GM20000 (cell line): ENCODE results near the gene C1orf141.

ENCODE experiments used
- DNase-seq: peaks from one replicate; pipeline ENCODE4 v3.0.0; 2012; ENCODE audit warnings: low spot score
- CTCF ChIP-seq: IDR thresholded peaks from 2 replicates; pipeline ENCODE4 v1.5.1; 2012; ENCODE audit warnings: mild to moderate bottlenecking, control low read depth; ENCODE audit errors: extremely low read depth, missing control alignments

The C1orf141 gene

DNA sequence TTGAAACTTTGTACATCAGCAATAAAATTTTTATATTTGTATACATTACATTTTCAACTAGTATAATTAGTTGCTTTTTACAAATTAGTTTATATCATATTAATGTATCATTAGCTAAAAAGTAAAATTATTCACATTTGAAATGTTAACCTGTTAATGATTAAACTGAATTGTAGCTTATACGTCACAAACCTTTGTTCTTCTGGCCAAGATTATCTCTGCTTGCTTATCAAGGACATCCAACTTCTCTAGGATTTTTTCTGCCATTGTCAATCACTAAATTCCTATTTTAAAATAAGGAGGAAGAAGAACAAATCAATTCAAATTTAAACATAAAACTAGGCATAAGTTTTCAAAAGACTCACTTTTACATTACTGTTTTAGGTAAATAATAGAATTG, 7.8 kb downstream of the C1orf141 start:
- DNase-seq = no peak
- TF ChIP-seq CTCF = no peak

GRCh38 chr1:67126111-67126746, 8.5 kb downstream of the C1orf141 start:
- DNase-seq = no peak

DNA sequence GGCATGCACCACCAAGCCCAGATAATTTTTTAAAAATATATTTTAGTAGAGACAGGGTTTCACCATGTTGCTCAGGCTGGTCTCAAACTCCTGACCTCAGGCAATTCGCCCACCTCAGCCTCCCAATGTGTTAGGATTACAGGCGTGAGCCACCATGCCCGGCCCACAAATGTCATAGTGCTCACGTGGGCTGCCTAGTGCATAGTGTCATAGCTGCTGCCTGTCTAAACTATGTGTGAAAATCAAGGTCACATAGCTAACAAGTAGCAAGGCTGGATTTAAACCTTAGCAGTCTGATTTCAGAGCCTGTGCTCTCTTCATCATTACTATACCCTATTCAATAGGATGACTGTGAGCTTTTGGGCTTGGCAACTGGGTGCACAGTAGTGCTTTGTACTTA, 10.3 kb downstream of the C1orf141 start:
- no peak for DNase-seq
- TF ChIP-seq CTCF = no peak

More at GRCh38 chr1:67126111-67126746, 8.5 kb downstream of the C1orf141 start:
- TF ChIP-seq CTCF = no peak

DNA sequence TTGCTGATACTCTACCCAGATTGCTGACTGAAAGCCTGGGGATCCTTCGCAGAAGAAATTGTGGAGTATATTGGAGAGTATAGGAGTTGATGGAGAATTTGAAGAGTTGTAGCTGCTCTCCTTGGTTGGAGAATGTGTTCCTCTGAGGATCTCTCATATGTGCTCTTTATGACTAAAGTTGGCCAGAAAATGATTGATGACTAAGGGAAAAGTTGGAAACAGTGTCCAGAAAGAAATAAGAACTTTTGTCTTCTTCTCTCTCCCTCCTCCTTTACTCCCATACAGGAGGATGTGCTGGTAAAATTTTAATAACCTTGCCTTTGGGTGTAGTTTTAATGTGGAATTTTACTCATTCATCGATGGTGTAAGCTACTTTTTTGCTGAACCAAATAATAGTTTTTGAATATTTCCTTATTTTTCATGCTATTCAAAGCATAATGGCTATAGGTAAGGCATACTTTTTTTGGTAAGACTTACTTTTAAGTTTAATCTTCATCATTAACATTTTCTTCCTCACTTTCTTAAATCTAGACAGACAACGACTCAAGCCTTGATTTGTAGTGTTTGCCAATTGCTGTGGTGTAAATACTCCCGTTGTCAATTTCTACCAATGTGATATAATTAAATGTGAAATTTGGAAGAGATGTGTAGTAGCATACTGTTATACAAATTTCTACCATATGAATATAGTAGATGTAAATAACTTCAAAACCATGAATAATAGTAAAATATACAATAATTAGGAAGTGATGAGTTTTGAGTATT, 13.7 kb downstream of the C1orf141 start:
- no peak for TF ChIP-seq CTCF
- DNase-seq = no peak

- no peak for TF ChIP-seq CTCF
Measured at GRCh38 chr1:67118646-67119045, 16.1 kb downstream of the C1orf141 start.

DNA sequence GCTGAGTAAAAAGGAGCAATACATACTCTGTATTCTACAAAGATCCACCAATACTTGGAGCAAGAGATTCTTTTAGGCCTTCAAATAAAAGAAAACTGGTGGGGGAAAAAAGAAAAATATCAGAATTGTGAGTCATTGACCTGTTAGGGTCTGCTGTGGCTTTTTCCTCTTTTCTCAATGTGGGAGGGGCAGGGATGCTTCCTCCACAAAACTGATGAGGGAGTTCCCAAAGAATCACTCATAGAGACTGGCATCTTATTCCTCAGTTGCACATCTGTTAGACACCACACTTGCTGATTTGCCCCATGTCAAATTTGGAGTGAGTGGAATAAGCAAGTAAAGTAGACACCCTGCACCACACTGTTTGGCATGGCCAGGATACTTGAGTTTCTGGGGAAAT, 16.6 kb downstream of the C1orf141 start:
- TF ChIP-seq CTCF = no peak
- no peak for DNase-seq

More at GRCh38 chr1:67118646-67119045, 16.1 kb downstream of the C1orf141 start:
- DNase-seq = no peak

DNA sequence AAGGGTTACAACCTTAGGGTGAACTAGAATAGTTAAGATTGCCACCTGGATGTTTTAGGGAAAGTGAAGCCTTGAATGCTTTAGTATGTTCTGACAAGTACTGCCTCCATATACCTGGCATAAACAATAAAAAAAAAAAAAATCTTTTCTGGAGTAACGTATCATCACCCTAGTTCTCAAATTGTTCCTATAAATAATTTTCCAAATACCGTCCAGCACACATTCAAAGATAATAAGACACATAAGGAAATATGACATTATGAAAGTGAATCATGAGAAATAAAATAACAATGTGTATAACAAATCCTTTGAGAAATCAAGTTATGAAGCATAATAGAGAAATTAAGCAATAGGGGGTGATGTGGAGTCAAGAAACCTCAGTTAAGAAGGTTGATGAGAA, 20.6 kb downstream of the C1orf141 start:
- no peak for TF ChIP-seq CTCF
- no peak for DNase-seq
